ENCODE measurements around the gene NOTCH2.
"Not testable (repeated sequence)": the region's sequence is repeated elsewhere in the genome, so short reads cannot be mapped to it uniquely, and the experiment has no call there.

Gene NOTCH2

DNA sequence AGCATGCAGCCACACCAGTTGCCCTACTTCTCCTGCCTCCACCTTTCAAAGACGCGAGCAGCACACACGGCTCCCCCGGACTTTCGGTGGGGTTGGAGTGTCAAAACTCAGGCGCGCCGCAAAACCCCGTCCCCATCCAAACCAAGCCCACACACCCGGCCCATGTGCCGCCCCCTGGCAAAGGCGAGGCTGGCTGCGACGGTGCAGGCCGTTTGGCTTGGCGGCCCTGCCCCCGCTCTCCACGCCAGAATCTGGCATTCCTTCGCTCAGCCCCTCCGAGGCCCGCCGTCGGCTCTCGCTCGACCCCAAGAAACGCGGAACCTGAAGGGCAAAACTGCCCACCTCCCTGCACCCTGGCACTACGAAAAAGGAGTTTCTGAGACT is 787 bp downstream of the NOTCH2 start:
- DNase-seq (ENCODE audit: low read depth), result not testable (repeated sequence)

DNA sequence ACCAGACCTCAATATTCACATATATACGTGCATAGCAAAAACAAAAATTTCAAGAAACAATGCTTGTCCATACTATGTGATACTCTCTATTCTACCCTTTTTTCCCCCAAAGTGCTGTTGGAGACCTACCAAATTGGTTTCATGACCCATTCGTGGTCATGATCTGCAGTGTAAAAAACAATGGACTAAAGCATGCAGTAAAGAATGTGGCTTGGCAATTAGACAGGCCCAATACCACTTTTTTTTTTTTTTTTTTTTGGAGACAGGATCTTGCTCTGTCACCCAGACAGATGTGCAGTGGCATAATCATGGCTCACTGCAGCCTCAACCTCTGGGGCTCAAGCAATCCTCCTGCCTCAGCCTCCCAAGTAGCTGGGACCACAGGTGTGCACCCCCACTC is 21.3 kb downstream of the NOTCH2 start:
- not testable (repeated sequence) for DNase-seq (ENCODE audit: low read depth)

DNA sequence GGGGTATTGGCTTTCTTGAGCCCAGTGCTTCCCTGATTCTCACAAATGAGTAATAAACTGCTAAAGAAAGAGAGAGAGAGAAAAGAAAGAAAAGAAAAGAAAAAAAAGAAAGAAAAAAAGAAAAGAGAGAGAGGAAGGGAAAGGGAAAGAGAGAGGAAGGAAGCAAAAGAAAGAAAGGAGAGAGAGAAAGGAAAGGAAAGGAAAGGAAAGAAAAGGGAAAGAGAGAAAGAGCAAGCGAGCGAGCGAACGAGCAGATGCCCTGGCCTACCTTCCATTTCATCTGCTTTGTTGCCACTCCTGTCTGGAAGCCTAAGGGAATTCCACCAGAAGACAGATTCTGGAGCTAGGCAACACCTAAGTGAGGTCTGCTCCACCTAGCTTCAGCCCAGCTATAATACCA is 27.7 kb downstream of the NOTCH2 start:
- not testable (repeated sequence) for DNase-seq (ENCODE audit: low read depth)

DNA sequence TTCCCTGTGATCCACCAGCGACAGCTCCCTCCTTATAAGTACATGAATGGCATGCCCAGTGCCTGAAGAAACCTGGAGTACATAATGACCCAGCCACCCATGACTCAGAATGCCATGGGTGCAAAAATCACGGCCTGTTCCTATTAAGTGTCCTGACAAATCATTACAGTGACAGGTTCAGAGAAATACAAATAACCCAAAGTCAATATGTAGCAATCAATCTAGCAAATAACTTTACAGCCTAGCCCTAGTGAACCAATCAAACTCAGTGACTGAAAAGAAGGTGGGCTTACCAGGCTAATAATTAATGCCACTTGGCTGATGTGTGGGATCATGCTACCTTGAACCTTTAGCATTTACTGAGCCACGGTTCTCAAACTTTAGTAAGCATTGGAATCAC is 37.2 kb downstream of the NOTCH2 start:
- DNase-seq (ENCODE audit: low read depth), result not testable (repeated sequence)

DNA sequence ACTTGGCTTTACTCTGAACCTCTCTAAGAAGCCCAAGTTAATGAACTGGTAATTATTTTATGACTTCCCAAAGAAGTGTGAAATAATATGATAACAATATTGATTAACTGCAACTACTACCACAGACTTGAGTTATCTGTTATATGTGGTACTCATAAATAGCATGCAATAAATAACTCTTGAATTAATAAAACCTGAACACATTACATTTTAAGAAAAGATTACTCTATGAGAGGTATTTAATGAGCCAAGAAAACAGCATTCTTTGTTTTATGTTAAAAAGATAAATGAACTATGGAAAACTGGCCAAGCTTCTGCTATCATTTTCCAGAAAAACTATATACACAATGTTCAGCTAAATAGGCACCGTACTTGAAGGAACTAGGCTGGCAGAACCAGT is 45.7 kb downstream of the NOTCH2 start:
- not testable (repeated sequence) for DNase-seq (ENCODE audit: low read depth)

DNA sequence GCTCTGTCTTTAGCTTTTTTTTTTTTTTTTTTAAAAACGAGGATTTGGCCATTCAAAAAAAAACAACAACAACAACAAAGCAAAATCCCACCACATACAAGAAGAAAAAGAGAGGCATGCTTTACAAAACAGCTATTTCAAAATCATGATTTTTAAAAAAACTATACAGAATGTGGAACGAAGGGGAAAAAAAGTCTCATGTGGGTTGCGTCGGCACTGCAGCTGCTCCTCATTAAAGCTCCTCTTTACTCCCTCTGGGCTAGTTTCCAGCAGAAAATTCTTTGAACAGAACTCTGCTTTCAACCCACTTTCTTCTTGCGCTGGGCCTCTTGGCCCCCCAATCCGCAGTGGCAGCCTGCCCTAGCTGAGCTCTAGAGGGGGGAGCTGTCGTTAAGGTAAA is 54.5 kb downstream of the NOTCH2 start:
- DNase-seq (ENCODE audit: low read depth), result not testable (repeated sequence)

DNA sequence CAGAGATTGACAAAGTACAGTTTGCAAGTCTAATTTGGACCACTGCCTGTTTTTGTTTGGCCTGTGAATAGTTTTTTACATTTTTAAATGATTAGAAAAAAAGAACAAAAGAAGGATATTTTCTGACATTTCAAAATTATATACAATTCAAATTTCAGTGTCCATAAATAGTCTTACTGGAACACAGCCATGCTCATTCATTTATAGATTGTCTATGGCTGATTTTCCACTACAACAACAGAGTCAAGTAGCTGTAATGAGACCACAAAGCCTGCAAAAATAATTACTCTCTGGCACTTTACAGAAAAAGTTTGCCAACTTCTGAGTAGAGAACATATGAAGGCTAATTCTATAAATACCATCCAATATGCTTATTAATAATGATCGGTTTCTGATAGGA is 61.1 kb downstream of the NOTCH2 start:
- DNase-seq (ENCODE audit: low read depth), result not testable (repeated sequence)

DNA sequence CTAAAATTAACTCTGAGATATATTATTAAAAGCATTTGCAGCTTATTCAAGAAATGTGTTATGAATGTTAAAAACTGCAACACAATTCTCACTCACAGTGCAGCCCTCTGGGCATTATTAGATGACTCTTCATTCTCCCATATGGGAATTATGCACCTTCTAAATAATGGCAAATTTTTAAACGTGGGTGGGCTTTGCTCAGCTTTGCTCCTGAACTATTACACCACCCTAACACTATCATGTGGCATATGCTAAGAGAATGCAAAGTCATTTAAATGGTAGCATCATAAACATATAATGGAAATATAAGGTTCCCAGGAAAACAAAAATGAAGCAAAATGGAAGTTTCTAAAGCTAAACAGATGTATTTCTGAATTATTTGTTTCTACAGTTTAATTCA is 61.6 kb downstream of the NOTCH2 start:
- not testable (repeated sequence) for DNase-seq (ENCODE audit: low read depth)

DNA sequence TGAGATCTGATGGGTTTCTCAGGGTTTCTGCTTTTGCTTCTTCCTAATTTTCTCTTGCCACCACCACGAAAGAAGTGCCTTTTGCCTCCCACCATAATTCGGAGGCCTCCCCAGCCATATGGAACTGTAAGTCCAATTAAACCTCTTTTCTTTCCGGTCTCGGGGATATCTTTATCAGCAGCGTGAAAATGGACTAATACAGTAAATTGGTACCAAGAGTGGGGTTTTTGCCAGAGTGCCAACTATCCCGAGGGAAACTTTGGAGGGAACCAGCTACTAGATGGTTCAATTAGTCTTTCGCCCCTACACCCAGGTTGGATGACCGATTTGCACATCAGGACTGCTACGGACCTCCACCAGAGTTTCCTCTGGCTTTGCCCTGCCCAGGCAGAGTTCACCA is 68.4 kb downstream of the NOTCH2 start:
- not testable (repeated sequence) for DNase-seq (ENCODE audit: low read depth)

DNA sequence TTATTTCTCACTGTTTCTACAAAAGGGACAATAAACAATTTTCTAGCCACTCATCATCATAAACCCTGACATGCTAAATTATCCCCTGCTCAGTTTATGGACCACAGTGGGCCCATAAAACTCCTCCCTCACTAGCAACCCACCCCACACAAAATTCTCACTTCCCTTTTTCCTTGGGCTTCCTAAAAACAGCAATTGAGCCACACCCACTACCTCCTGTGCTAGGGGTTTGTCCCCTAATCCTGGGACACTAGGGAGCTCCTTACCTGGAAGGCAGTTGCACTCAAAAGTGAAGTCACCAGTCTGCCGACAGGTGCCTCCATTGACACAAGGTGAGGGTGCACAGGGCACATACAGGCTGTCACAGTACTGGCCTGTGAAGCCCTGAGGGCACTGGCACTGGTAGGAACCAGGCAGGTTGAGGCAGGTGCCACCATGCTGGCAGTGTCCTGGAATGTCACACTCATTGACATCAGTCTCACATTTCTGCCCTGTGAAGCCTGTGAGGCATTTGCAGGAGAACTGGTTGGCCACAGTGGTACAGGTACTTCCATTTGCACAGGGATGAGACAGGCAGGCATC is 72.6 kb downstream of the NOTCH2 start:
- not testable (repeated sequence) for DNase-seq (ENCODE audit: low read depth)

DNA sequence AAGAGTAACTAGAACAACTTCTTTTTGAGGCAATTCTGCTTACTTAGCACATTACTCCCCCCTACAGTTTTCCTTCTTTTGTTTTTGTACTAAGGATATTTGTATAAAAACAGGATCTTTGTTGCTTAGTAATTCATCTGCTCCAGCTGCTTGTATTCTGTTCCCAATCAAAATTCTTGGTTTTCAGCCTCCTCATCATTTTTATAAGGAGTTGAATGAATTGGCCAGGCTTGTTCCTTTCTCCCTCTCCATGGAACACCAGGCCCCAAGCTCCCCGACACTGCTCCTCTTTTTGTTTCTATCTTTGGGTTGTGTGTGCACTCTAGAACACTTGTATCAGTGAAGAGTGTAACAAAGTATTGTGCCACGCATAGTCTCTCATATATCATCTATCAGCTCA is 73.5 kb downstream of the NOTCH2 start:
- DNase-seq (ENCODE audit: low read depth), result not testable (repeated sequence)

DNA sequence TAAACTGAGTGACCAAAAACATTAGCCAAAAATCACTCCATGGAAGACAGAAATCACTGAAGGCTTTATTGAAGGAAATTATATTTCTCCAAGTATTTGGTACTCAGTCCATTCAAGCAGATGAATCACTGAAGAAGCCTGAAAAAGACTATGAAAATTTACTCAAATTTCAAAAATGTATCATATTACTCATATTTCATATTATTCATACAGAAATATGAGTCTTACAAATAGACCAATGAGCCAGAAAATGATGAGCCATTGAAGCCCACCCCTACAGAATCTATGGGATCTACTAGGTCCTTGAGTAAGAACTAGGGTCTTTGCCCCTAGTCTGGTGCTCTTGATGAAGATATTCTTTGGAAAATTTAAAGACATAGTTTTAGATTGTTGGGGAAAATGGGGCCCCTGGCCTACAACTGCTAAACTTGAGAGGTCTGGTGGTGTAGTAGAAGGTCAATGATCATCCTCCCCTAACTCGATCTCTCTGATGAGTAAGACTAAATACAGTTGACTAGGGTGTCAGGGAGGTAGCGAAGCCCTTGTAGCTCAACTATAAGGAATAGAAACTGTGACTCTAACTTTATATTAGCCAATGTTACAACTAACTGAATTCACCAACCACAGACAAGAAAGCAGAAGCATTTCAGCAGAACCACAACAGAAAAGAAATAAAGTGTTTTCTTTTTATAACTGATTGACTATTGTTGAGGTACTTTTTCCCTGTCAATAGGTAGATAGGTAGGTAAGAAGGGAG is 81.0 kb downstream of the NOTCH2 start:
- no peak for DNase-seq (ENCODE audit: low read depth)

DNA sequence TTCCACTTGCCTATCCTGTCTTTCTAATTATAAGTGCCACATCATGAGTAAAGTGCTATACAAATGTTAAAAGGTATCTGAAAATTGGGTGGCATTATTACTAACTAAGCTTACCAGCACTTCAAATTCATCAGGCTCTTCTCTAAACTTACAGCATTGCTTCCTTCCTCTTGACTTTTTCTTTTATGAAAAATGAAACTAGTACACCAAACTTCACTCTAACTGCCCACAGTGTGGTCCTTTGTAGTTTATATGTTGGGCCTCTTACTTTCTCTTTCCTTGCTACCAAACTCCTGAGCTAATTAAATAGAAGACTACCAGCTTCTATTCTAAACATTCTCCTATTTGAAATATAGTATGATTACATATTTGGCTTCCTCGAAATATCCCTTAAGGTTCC is 81.8 kb downstream of the NOTCH2 start:
- no peak for DNase-seq (ENCODE audit: low read depth)

DNA sequence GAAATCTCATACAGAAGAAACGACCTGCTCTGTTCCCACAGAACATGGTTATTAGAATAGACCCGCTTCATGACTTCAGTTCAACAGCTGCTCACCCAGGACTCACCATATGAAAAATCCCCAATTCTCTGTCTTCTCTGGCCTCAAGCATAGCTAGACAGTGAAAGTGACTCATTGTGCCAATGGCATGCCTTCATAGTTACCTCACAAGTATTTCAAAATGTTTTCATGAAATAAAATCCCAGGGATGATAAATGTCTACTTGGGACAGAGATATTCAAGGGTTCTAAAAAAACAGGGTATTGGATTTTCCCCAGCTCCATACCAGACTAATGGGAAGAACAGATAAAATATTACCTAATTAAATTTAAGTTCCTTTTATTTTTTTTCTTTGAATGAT is 82.3 kb downstream of the NOTCH2 start:
- no peak for DNase-seq (ENCODE audit: low read depth)

DNA sequence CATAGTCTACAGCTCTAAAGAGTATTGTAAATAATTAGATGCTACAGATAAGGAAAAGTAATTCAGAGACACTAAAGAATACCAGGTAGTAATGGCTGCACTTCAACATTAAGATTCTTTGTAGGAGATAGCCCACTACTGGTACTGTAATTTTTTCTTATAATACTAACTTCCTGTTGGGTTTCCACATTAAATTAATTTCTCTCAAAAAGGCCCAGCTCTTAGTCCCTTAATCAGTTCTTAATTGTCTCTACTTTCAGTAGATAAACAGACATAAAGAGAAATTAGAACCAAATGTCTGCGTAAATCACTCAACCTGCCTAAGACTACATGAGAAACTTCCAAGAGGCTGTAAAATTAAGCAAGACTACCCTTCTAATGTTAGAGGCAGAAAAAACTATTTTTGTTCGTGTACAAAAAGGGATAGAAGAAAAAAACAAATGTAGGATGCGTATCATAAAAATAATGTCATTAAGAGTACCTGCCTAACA is 83.4 kb downstream of the NOTCH2 start:
- no peak for DNase-seq (ENCODE audit: low read depth)

DNA sequence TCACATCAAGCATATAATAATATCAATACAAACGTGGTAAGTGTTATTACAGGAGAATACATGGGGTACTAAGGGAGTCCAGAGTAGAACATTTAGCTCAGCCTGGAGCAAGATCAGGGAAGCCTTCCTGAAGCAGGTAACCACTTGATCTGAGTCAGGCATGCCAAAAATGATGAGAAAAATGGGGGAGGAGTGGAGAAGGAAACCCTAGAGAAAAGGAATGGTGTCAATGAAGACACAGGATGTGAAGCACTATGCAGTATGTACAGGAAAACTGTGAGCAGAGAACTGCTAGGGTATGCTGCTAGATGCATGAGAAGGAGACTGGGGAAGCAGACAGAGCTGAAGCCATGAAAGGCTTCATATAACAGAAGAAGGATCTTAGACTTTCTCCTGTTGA is 84.7 kb downstream of the NOTCH2 start:
- no peak for DNase-seq (ENCODE audit: low read depth)

DNA sequence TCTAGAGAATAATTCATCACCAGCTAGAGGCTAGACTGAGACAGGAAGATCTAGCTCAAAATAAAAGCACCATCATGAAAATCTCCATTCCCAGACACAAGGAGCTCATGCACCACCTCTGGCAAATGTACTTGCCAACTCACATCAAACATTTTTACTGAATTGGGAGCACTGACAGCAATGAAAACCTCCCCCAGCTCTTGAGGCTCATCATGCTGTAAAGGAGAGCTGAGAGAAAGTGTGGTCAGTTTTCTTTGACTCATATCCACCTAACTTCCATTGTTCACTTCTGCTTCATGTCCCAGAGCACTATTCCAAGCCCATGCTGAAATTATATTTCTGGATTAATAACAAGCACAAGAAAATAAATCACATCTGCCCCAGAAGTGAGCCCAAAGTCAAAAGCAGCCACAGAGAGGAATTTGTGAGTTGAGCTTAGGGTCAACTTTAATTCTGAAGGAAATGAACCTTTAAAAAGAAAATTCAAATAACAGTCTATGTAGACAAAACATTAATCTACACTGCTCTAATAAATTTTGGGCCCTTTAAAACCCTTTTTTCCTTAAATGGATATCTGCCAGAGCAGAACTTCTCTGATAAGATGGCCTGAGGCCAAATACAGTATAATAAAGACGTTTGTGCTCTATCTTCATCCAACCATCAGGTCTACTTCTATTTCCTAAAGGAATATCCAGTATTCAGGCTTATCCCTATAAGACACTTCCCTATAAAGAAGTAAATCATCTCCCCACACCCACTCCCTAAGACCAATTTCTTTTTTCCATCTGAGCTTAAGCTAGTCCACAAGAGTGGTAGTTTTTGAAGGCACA is 87.3 kb downstream of the NOTCH2 start:
- DNase-seq (ENCODE audit: low read depth), result no peak

DNA sequence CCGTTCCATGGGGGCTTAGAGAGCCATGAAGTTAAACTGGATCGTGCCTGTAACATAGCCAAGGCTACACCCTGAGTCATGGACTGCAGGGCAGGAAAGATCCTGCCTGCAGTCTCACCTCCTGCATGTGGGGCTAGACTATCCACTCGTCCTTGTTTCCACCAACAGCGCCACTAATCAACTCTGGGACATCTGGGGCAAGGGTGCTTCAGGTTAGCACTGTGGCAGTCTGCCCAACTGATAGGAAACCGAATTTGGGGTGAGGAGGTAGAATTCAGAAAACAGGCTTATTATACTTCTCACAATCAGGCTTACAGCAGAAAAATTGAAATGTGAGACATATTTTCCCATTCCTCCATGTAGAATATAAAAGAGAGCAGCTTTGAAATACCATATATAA is 88.0 kb downstream of the NOTCH2 start:
- no peak for DNase-seq (ENCODE audit: low read depth)

DNA sequence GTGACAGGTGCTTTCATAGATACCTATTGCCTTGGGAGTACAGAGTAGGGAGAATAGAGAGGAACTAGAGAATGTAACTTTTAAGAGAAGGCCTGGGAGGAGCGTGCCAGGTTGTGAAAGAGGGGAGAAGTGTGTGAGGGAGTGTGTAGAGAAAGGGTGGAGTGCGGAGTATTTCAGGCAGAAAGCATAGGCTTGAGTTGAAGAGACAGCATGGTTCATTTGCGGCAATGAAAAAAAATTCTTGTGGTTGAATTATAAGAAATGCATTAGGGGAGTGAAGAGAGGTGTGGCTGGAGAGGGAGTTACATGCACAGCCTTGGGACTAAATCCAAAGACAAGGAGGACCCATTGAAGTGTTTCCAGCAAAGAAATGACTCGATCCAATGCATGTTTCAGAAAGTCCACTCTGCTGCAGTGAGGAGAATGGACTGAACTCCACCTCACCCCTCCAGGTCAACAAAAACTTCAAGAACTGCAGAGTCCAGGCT is 91.4 kb downstream of the NOTCH2 start:
- DNase-seq (ENCODE audit: low read depth), result no peak

DNA sequence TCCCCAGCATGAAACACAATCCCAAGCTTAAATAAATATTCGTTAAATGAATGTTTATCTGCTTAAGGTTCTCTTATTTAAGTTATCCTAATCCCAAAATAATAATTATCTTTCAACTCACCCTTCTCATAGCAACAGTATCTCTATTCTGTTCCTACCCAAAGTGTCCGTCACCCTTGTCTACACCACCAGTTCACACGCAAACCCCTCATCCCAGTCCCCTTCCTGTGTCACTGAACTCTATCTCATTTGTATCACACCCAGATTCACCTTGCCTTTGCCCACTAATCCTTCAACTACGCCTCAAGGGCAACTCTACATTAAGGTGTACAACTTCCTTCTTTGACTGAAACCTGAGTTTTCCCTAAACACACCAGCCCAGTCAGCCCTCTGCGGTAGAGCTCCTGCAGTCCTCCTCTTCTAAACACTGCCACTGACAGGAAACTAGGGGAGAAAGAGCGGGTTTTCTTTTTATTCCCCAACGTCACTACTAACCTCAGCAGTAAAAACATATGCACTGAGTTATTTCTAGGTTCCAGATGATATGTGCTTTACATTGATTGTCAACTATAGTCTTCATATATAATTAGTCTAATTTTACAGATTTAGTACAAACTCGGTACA is 92.2 kb downstream of the NOTCH2 start:
- DNase-seq (ENCODE audit: low read depth), result not testable (repeated sequence)

DNA sequence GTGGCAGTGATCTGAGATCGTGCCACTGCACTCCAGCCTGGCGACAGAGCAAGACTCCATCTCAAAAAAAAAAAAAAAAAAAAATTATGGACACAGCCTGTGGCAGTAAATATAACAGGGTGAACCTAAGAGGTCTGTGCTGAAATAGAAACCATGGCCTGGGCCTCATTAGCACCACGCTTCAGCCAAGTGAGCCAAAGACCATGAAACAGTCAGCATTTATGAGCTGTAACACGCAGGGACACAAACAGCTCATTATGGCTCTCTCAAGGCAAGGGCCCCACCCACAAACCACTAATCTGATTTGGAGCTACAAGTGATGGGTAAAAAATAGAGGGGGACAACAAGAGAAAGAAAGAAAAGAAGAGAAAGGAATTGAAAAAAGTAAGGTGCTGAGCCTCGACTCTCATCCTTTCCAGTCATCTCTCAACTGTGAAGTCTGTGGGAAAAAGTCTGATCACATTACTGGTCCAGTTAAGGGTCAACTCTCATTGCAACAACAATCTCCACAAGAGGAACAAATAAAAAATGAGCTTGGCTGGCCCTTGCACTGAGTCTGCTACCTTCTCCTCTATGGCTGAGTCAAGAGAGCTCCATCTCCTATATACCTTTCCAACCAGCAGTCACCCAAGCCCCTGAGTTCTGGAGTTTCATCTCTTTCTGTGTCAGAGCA is 93.7 kb downstream of the NOTCH2 start:
- not testable (repeated sequence) for DNase-seq (ENCODE audit: low read depth)

DNA sequence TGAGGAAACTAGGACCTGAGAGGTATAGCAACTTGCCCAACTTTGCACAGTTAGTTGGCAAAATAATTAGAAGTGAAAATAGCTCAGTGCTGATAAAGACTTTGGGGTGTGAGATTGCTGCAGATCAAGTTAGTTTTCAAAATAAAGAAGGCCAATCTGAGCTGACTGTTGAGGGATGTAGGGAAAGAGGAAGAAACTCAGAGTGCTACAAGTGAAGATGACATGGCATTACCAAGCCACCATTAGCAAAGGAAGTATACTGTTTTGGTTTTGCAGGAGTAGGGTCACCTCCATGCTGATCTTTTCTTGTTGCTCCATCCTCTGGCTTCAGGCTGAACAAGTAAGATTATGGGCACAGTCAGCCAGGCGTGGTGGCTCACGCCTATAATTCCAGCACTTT is 94.5 kb downstream of the NOTCH2 start:
- DNase-seq (ENCODE audit: low read depth), result no peak

Data from CMK (cell line).